NB4 (cell line): ENCODE measurements around the gene ZNF276.
"Not testable (repeated sequence)": the region's sequence is repeated elsewhere in the genome, so short reads cannot be mapped to it uniquely, and the experiment has no call there.

Experiments used
- DNase-seq: peaks from one replicate; pipeline ENCODE4 v3.0.0; 2010; ENCODE audit warnings: low read depth
- H3K4me3 ChIP-seq: one replicate; pipeline ENCODE4 v1.5.1; 2011; ENCODE audit warnings: mild to moderate bottlenecking, low read depth, low read length, moderate library complexity
- CTCF ChIP-seq: IDR thresholded peaks from one replicate; pipeline ENCODE4 v1.5.1; 2012; ENCODE audit warnings: low read depth, low read length
- MAX ChIP-seq: IDR thresholded peaks from 2 replicates; pipeline ENCODE4 v1.6.1; 2011; ENCODE audit warnings: low read depth, low read length
- MYC ChIP-seq: IDR thresholded peaks from 2 replicates; pipeline ENCODE4 v1.6.1; 2011; ENCODE audit warnings: low read depth, low read length
- POLR2A ChIP-seq: IDR thresholded peaks from 2 replicates; pipeline ENCODE4 v1.6.1; 2011; ENCODE audit warnings: mild to moderate bottlenecking; ENCODE audit not compliant: insufficient read length; ENCODE audit errors: extremely low read depth

ZNF276 gene

GRCh38 chr16:89764711-89765201, 43.4 kb downstream of the ZNF276 start:
- TF ChIP-seq MYC (peak; percentile 74; the same call in 1 of the 2 replicates), CTCF (no peak), POLR2A (peak; percentile 56), MAX (peak; percentile 80)
- H3K4me3 ChIP-seq: peak overlapping the region; percentile 66
- peak; percentile 98 for DNase-seq

- TF ChIP-seq POLR2A (no peak), CTCF (no peak), MYC (no peak), MAX (no peak)
- peak overlapping the region; percentile 28 for H3K4me3 ChIP-seq
- DNase-seq: no peak
Measured at GRCh38 chr16:89765292-89765830, 44.0 kb downstream of the ZNF276 start.

- no peak for TF ChIP-seq CTCF
- no peak for TF ChIP-seq POLR2A
- TF ChIP-seq MYC: no peak
- no peak for TF ChIP-seq MAX
- H3K4me3 ChIP-seq: no peak overlapping the region
- no peak for DNase-seq
Measured at GRCh38 chr16:89770367-89770766, 49.0 kb downstream of the ZNF276 start.

- no peak overlapping the region for H3K4me3 ChIP-seq
- DNase-seq: no peak
- TF ChIP-seq POLR2A: no peak
- no peak for TF ChIP-seq MYC
- no peak for TF ChIP-seq CTCF
- no peak for TF ChIP-seq MAX
Measured at GRCh38 chr16:89775223-89775622, 53.9 kb downstream of the ZNF276 start.

GRCh38 chr16:89778211-89778610, 56.9 kb downstream of the ZNF276 start:
- DNase-seq: not testable (repeated sequence)

GRCh38 chr16:89779231-89779908, 58.0 kb downstream of the ZNF276 start:
- no peak for TF ChIP-seq POLR2A
- TF ChIP-seq CTCF: no peak
- TF ChIP-seq MAX: no peak
- no peak for TF ChIP-seq MYC
- no peak overlapping the region for H3K4me3 ChIP-seq
- DNase-seq: no peak

More at GRCh38 chr16:89778211-89778610, 56.9 kb downstream of the ZNF276 start:
- H3K4me3 ChIP-seq: not testable (repeated sequence)
